GM12873 (cell line): ENCODE measurements around the gene CAT.

Source experiments
- TF ChIP-seq, protein P1 (sequence below): IDR thresholded peaks from 2 replicates; pipeline ENCODE4 v1.5.1; 2012; ENCODE audit warnings: low read depth, mild to moderate bottlenecking, moderate library complexity, low read length, control low read depth; ENCODE audit not compliant: insufficient read depth; ENCODE audit errors: missing control alignments

CAT gene

DNA sequence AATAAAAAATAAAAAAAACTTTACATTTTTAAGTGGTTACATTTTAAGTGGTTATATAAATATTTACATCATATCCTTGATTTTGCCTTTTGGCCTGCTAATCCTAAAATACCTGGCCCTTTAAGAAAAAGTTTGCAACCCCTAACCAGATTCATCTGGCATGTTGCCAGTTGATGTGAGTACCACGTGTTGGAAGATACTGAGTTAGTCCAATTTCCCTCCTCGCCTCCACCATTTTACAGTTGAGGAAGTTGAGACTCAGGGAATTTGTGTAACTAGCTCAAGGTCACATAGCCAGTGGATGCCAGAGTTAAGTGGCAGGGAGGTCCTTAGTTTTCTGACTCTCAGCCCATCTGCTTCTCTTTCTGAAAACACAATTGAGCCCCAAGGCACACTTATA is 69.8 kb downstream of the CAT start:
- TF ChIP-seq, protein P1, sequence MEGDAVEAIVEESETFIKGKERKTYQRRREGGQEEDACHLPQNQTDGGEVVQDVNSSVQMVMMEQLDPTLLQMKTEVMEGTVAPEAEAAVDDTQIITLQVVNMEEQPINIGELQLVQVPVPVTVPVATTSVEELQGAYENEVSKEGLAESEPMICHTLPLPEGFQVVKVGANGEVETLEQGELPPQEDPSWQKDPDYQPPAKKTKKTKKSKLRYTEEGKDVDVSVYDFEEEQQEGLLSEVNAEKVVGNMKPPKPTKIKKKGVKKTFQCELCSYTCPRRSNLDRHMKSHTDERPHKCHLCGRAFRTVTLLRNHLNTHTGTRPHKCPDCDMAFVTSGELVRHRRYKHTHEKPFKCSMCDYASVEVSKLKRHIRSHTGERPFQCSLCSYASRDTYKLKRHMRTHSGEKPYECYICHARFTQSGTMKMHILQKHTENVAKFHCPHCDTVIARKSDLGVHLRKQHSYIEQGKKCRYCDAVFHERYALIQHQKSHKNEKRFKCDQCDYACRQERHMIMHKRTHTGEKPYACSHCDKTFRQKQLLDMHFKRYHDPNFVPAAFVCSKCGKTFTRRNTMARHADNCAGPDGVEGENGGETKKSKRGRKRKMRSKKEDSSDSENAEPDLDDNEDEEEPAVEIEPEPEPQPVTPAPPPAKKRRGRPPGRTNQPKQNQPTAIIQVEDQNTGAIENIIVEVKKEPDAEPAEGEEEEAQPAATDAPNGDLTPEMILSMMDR, result no peak

GRCh38 chr11:34509336-34509876 is 70.7 kb downstream of the CAT start:
- TF ChIP-seq, protein P1, result no peak

- TF ChIP-seq, protein P1, result no peak
Observed at GRCh38 chr11:34510218-34510617, 71.5 kb downstream of the CAT start.

DNA sequence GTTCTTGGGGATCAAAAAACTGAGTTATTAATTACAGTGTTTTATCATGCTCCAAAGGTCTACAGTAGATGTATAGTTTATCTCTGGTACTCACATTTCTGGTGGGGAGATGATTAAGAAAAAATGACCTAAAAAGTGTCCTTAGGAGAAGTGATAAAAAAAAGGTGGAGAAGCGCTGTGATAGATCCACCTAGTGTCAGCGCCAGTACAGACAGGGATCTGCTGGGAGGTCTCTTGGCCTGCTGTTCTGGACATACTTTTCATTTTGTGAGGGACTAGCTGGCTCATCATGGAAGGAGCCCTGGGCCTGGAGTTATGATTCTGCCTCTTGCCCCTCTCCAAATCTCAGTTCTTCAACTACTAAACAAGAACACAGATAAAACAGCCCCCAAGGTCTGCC is 71.9 kb downstream of the CAT start:
- TF ChIP-seq, protein P1, result no peak

DNA sequence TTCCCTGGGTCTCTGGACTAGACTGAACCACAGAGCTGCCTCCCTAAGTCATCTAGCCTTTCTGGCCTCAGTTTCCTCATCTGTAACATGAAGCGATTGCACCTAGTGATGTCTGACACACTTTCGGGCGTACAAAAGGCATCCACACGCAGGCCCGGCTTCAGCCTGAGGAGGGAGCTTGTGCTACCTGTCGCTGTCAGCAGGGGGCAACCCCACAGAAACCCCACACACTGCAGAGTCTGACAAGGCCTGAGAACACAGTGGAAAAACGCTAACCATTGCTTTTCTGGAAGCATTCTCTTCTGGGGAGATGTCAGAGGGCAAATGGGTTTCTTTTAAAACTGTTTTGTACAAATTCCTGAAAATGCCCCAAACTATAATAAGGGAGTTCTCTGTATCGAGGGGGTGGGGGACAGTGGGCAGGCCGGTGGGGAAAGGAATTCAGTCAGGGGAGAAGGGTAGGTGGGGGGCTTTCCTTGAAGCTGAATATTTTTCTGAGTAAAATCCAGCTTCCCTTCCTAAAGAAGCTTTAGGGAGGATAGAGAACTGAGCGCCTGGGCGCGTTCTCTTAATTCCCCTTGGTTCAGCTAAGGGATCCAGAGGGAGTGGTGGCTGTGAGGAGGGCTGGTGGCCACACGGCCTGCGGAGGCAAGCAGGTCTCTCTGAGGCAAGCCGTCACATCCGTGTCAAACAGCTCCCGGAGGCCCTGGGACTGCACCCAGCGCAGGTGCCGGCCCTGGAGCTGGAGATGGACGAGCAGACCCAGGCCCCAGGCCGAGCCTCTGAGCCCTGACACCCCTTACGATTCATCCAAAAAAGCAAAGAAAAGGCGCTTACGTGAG is 74.3 kb downstream of the CAT start:
- TF ChIP-seq, protein P1, result peak; percentile 97

DNA sequence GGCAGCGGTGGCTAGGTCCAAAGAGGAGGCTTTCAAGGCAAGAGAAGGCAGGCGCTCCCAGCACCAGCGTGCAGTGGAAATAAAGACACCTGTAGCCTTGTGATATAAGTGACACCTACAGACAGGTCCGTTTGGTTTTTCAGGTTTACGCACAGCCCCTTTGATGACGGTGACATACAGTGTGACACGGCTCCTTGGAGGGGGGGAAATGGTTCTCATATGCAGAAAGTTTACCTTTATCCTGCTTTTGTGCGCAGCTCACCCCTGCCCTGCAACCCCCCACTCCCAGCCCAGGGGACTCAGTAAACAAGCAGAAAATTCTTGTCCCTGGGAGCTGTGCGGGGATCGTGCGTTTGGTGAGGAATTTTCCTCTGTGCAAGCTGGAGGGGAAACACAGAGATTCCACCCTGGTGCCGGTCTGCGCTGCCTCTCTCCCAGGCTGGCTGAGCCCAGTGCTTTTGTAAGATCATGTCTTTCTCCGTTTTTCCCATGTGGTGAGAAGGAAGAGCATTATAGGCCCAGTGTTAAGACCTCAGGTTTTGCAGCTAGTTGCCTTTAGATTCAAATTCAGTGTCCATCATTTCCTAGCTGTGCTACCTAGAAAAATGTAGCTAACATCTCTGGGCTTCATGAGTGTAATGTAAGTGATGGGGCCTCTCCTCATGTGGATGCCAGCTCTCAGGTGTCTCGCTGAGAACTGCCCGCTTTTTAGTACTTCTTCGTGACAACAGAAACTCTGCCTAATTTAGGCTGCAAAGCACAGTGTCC is 75.1 kb downstream of the CAT start, which contains the start of gene ELF5:
ELF5 (minus strand) TSS at position 113 of the 768 bp plus-strand sequence. CDS start 8,045 bp downstream, outside the sequence.
- TF ChIP-seq, protein P1, result no peak

- TF ChIP-seq, protein P1, result no peak
Observed at GRCh38 chr11:34514597-34514996, 75.9 kb downstream of the CAT start.
